CD14-positive monocyte (primary cell): ENCODE measurements around the gene TREM1. TPM values are rescaled to one million over a fixed set of nuclear protein-coding genes. Genes with fewer than 3 reads are reported as not detected.
A peak's percentile ranks its signal among the peaks of the same experiment; 100 is the strongest.

Experiments used
- DNase-seq, 3 donors: peaks; one replicate each; pipeline ENCODE4 v3.0.0-alpha.2; 2011 to 2022
- H2AFZ ChIP-seq: 2 replicates; pipeline ENCODE4 v1.6.0; 2012; ENCODE audit warnings: mild to moderate bottlenecking, low read depth, low read length, inconsistent platforms; ENCODE audit not compliant: insufficient read depth, poor library complexity, severe bottlenecking
- H3K27ac ChIP-seq, 2 donors: 1 replicate in 1 of 2; 2 replicates in 1 of 2; pipeline ENCODE4 v1.5.1; 2012 to 2013; ENCODE audit warnings: low read length in 2 of 2, control low read depth in 1 of 2, inconsistent platforms in 1 of 2, low read depth in 1 of 2, mild to moderate bottlenecking in 1 of 2
- H3K27me3 ChIP-seq, 2 donors: one replicate each; pipeline versions ENCODE4 v1.6.0 to v1.6.1; 2011 to 2013; ENCODE audit warnings: low read length in 2 of 2; ENCODE audit not compliant: control insufficient read depth in 2 of 2, insufficient read depth in 2 of 2
- H3K36me3 ChIP-seq, 2 donors: replicated peaks in 1 of 2; 1 replicate in 1 of 2; 2 replicates in 1 of 2; pipeline versions ENCODE4 v1.5.1 to v1.6.1; 2012 to 2013; ENCODE audit warnings: low read length in 2 of 2, control low read depth in 1 of 2, inconsistent platforms in 1 of 2, mild to moderate bottlenecking in 1 of 2; ENCODE audit not compliant: insufficient read depth in 2 of 2, control insufficient read depth in 1 of 2
- H3K4me1 ChIP-seq, 2 donors: 1 replicate in 1 of 2; 2 replicates in 1 of 2; pipeline versions ENCODE4 v1.5.1 to v1.6.1; 2012 to 2013; ENCODE audit warnings: low read length in 2 of 2, control low read depth in 1 of 2, inconsistent platforms in 1 of 2, mild to moderate bottlenecking in 1 of 2, moderate library complexity in 1 of 2; ENCODE audit not compliant: insufficient read depth in 2 of 2, control insufficient read depth in 1 of 2
- H3K4me2 ChIP-seq: replicated peaks from 2 replicates; pipeline ENCODE3; 2012; ENCODE audit warnings: low read length, moderate library complexity, mild to moderate bottlenecking; ENCODE audit not compliant: poor library complexity, severe bottlenecking; ENCODE audit errors: extremely low read depth
- H3K4me3 ChIP-seq, 3 experiments: fragments of 200-600 bp in 1 of 3; sonication (generic) in 1 of 3; replicated peaks in 1 of 3; 1 replicate in 2 of 3; 2 replicates in 1 of 3; pipeline ENCODE4 v1.5.1; 2011 to 2013; ENCODE audit warnings: low read length in 3 of 3, mild to moderate bottlenecking in 3 of 3, control low read depth in 2 of 3, low read depth in 2 of 3, inconsistent platforms in 1 of 3, moderate library complexity in 1 of 3
- H3K79me2 ChIP-seq: 2 replicates; pipeline ENCODE4 v1.6.0; 2012; ENCODE audit warnings: mild to moderate bottlenecking, control low read depth, inconsistent platforms, low read length, moderate library complexity; ENCODE audit not compliant: insufficient read depth
- H3K9ac ChIP-seq: 2 replicates; pipeline ENCODE4 v1.6.0; 2017; ENCODE audit warnings: low read length, mild to moderate bottlenecking; ENCODE audit not compliant: insufficient read depth, poor library complexity, severe bottlenecking
- H3K9me3 ChIP-seq, 2 donors: replicated peaks in 1 of 2; 1 replicate in 1 of 2; 2 replicates in 1 of 2; pipeline versions ENCODE4 v1.5.1 to v1.6.1; 2012 to 2013; ENCODE audit warnings: low read length in 2 of 2, control low read depth in 1 of 2; ENCODE audit not compliant: control insufficient read depth in 1 of 2, insufficient read depth in 1 of 2
- H4K20me1 ChIP-seq: 2 replicates; pipeline ENCODE4 v1.6.0; 2012; ENCODE audit warnings: mild to moderate bottlenecking, low read length, control low read depth, moderate library complexity; ENCODE audit not compliant: insufficient read depth
- H3K27ac Mint-ChIP-seq, 7 donors: one replicate each; pipeline ENCODE4 v1.8.0; 2020; ENCODE audit warnings: mild to moderate bottlenecking in 7 of 7, mixed read lengths in 7 of 7, moderate library complexity in 6 of 7, inconsistent platforms in 2 of 7
- H3K27me3 Mint-ChIP-seq, 3 donors: one replicate each; pipeline ENCODE4 v1.8.0; 2021 to 2022; ENCODE audit warnings: low read depth in 3 of 3, mild to moderate bottlenecking in 3 of 3, mixed read lengths in 3 of 3, moderate library complexity in 3 of 3, inconsistent platforms in 1 of 3
- H3K36me3 Mint-ChIP-seq, 2 donors: one replicate each; pipeline ENCODE4 v1.8.0; 2020; ENCODE audit warnings: mixed read lengths in 2 of 2, inconsistent platforms in 1 of 2, mild to moderate bottlenecking in 1 of 2
- H3K4me1 Mint-ChIP-seq: one replicate; pipeline ENCODE4 v1.8.0; 2020; ENCODE audit warnings: mild to moderate bottlenecking, mixed read lengths
- H3K4me3 Mint-ChIP-seq, 2 donors: one replicate each; pipeline ENCODE4 v1.8.0; 2020; ENCODE audit warnings: mild to moderate bottlenecking in 2 of 2, mixed read lengths in 2 of 2, moderate library complexity in 1 of 2
- H3K9me3 Mint-ChIP-seq, 7 donors: one replicate each; pipeline ENCODE4 v1.8.0; 2020 to 2022; ENCODE audit warnings: mixed read lengths in 7 of 7, mild to moderate bottlenecking in 6 of 7, moderate library complexity in 6 of 7, inconsistent platforms in 2 of 7
- CTCF ChIP-seq: fragments of 200-600 bp; IDR thresholded peaks from one replicate; pipeline ENCODE4 v1.8.0; 2022; ENCODE audit warnings: antibody characterized with exemption, mild to moderate bottlenecking
- WGBS: methylation state at CpG from one replicate; pipeline ENCODE4 v1.1.5; 2013; ENCODE audit warnings: missing lambda C conversion rate; ENCODE audit not compliant: insufficient coverage; 5-methylcytosine and 5-hydroxymethylcytosine counted together
- intact Hi-C, 2 donors: fragments of 100-400 bp; cut with micrococcal nuclease; formaldehyde crosslinking; loops; one replicate each; pipeline versions ENCODE4 v1.15.0 to v1.15.1; 2023
- polyA plus RNA-seq, 3 donors: library from polyadenylated mRNA; depleted of rRNA in 1 of 3; unstranded in 2 of 3; stranded (reverse) in 1 of 3; fragments of 300-500 nt in 2 of 3; fragments of >200 nt in 1 of 3; fragmentation: Illumina TruSeq in 2 of 3; gene quantifications; 1 replicate in 2 of 3; 2 replicates in 1 of 3; pipeline ENCODE4 v1.2.3, GENCODE V29; 2012 to 2021

Gene TREM1
- polyA plus RNA-seq, 3 donors = 175 to 303 (median 240) TPM

- Mint-ChIP-seq H3K27me3 (peaks cover 0 to 2% (median 0%) of the 10 kb centered on the region in 3 donors), H3K9me3 (peaks cover 0 to 11% (median 1%) of the 10 kb centered on the region in 7 donors), H3K4me1 (peaks cover 61% of the 10 kb centered on the region), H3K36me3 (peaks cover 30 to 49% of the 10 kb centered on the region in 2 donors), H3K4me3 (no peak overlapping the region), H3K27ac (peak overlapping the region in 2 of 7 donors; percentile 75 to 81)
- H3K36me3 ChIP-seq = no peaks in the 10 kb centered on the region
- H3K9ac ChIP-seq = no peak overlapping the region
- H4K20me1 ChIP-seq = no peaks in the 10 kb centered on the region
- H3K9me3 ChIP-seq = no peaks in the 10 kb centered on the region
- no peaks in the 10 kb centered on the region for H3K27me3 ChIP-seq
- peak in 2 of 3 donors; percentile 55 to 61 for DNase-seq
- no peak overlapping the region for H3K4me3 ChIP-seq
- H3K4me1 ChIP-seq = peaks cover 49 to 58% of the 10 kb centered on the region in 2 donors
- no peaks in the 10 kb centered on the region for H3K79me2 ChIP-seq
- no peak overlapping the region for H3K27ac ChIP-seq
- H2AFZ ChIP-seq = no peak overlapping the region
- TF ChIP-seq CTCF = no peak
- no peak overlapping the region for H3K4me2 ChIP-seq
- no CpG with 5 or more reads among the region's 2 CpGs for WGBS
- intact Hi-C loops = no loop called here
Measured at GRCh38 chr6:41269166-41269565, 17.3 kb downstream of the TREM1 start.

GRCh38 chr6:41268478-41268877, 18.0 kb downstream of the TREM1 start:
- no peaks in the 10 kb centered on the region for H4K20me1 ChIP-seq
- peaks cover 0 to 5% of the 10 kb centered on the region in 2 donors for H3K36me3 ChIP-seq
- Mint-ChIP-seq H3K27me3 (peaks cover 0 to 2% (median 0%) of the 10 kb centered on the region in 3 donors), H3K4me1 (peaks cover 55% of the 10 kb centered on the region), H3K27ac (peak overlapping the region in 1 of 7 donors; percentile 13), H3K36me3 (peaks cover 24 to 47% of the 10 kb centered on the region in 2 donors), H3K9me3 (peaks cover 4 to 15% (median 8%) of the 10 kb centered on the region in 7 donors), H3K4me3 (no peak overlapping the region)
- peaks cover 42 to 51% of the 10 kb centered on the region in 2 donors for H3K4me1 ChIP-seq
- H3K9me3 ChIP-seq = peaks cover 0 to 5% of the 10 kb centered on the region in 2 donors
- no peak overlapping the region for H2AFZ ChIP-seq
- no peak overlapping the region for H3K27ac ChIP-seq
- H3K4me2 ChIP-seq = no peak overlapping the region
- H3K4me3 ChIP-seq = no peak overlapping the region
- intact Hi-C loops = no loop called here
- no peak for DNase-seq
- no peaks in the 10 kb centered on the region for H3K27me3 ChIP-seq
- no peak overlapping the region for H3K9ac ChIP-seq
- TF ChIP-seq CTCF = no peak
- no peaks in the 10 kb centered on the region for H3K79me2 ChIP-seq
